H1 (cell line): Measurements from ENCODE around the gene NUAK1. TPM values are rescaled to one million over a fixed set of nuclear protein-coding genes. Genes with fewer than 3 reads are reported as not detected.

ENCODE experiments used
- CTBP2 ChIP-seq: IDR thresholded peaks from 2 replicates; pipeline ENCODE4 v1.7.0; 2011; ENCODE audit warnings: borderline replicate concordance, mild to moderate bottlenecking, moderate library complexity, mixed read lengths, low read length; ENCODE audit not compliant: insufficient read depth, insufficient read length
- KDM1A ChIP-seq: fragments of 200-600, 300-600 bp; sonication (generic); IDR thresholded peaks from 2 replicates; pipeline ENCODE4 v1.7.1; 2016; ENCODE audit warnings: mild to moderate bottlenecking, low read length, borderline replicate concordance
- NRF1 ChIP-seq: IDR thresholded peaks from 2 replicates; pipeline ENCODE4 v1.6.1; 2011; ENCODE audit warnings: mild to moderate bottlenecking, low read depth, low read length, improper control_type of control experiment
- TAF1 ChIP-seq: IDR thresholded peaks from 2 replicates; pipeline ENCODE4 v1.6.1; 2011; ENCODE audit warnings: mild to moderate bottlenecking, low read depth, low read length
- TAF7 ChIP-seq: optimal IDR thresholded peaks from 2 replicates; pipeline ENCODE3; 2011; ENCODE audit warnings: low read depth, mild to moderate bottlenecking, inconsistent platforms, low read length, moderate library complexity, borderline replicate concordance
- TEAD4 ChIP-seq: IDR thresholded peaks from 2 replicates; pipeline ENCODE4 v1.6.1; 2012; ENCODE audit warnings: low read depth, low read length, inconsistent platforms, mixed read lengths
- polyA plus RNA-seq, 7 experiments: library from polyadenylated mRNA; depleted of rRNA in 3 of 7; stranded (reverse) in 5 of 7; unstranded in 2 of 7; fragments of >200 nt in 5 of 7; fragments of 200-250 nt in 2 of 7; gene quantifications; 1 replicate in 5 of 7; 2 replicates in 1 of 7; 4 replicates in 1 of 7; pipeline versions ENCODE4 v1.2.1 to v1.2.3, GENCODE V29; 2011 to 2013; ENCODE audit warnings: missing spikeins in 2 of 7, mixed read lengths in 2 of 7
- total RNA-seq: library from RNA; stranded (reverse); fragmentation: NEBNext Ultra II Directional; extraction: Animal tissue kit (Norgen Biotek cat#: 25700); gene quantifications from 2 replicates; pipeline ENCODE4 v1.2.1, GENCODE V29; 2021

NUAK1 gene
- total and polyA plus RNA-seq, 2 of the 8 experiments (the other 6 are each of a cell fraction or from before 2014, with no cell fraction given) = 6.7 to 18.2 TPM

- no peak for TF ChIP-seq TAF1
- no peak for TF ChIP-seq TAF7
- TF ChIP-seq TEAD4 = no peak
- no peak for TF ChIP-seq KDM1A
- TF ChIP-seq CTBP2 = no peak
- TF ChIP-seq NRF1 = no peak
Measured at GRCh38 chr12:106037524-106038298, 101.0 kb downstream of the NUAK1 start (continued).
